ENCODE results near the gene TAMALIN.

Gene TAMALIN

GRCh38 chr12:51985154-51985835, 21.5 kb upstream of the TAMALIN start:
- DNase-seq = no peak

- no peak for DNase-seq
Observed at GRCh38 chr12:51986834-51987233, 19.9 kb upstream of the TAMALIN start.

GRCh38 chr12:51992246-51992645, 14.5 kb upstream of the TAMALIN start:
- DNase-seq = no peak

GRCh38 chr12:51994539-51994820, 12.3 kb upstream of the TAMALIN start:
- DNase-seq = no peak

- no peak for DNase-seq
Observed at GRCh38 chr12:51994959-51995358, 11.8 kb upstream of the TAMALIN start.

GRCh38 chr12:51997136-51997535, 9.6 kb upstream of the TAMALIN start:
- DNase-seq = no peak

- DNase-seq = no peak
Observed at GRCh38 chr12:52003016-52003550, 3.7 kb upstream of the TAMALIN start.

GRCh38 chr12:52003591-52003990, 3.2 kb upstream of the TAMALIN start:
- no peak for DNase-seq

GRCh38 chr12:52004042-52004648, 2.6 kb upstream of the TAMALIN start:
- no peak for DNase-seq

- DNase-seq = no peak
Observed at GRCh38 chr12:52005218-52005902, 1.4 kb upstream of the TAMALIN start.

- peak; percentile 31 to 38 for DNase-seq
Observed at GRCh38 chr12:52005903-52006703, 643 bp upstream of the TAMALIN start.

GRCh38 chr12:52007158-52007921, 594 bp downstream of the TAMALIN start:
- DNase-seq = peak in 1 of 2 donors; percentile 58

GRCh38 chr12:52007982-52008510, 1.3 kb downstream of the TAMALIN start:
- no peak for DNase-seq

GRCh38 chr12:52009081-52009751, 2.5 kb downstream of the TAMALIN start:
- no peak for DNase-seq

- DNase-seq = no peak
Observed at GRCh38 chr12:52010152-52010622, 3.4 kb downstream of the TAMALIN start.

GRCh38 chr12:52010692-52011601, 4.2 kb downstream of the TAMALIN start:
- DNase-seq = no peak

GRCh38 chr12:52011602-52012214, 5.0 kb downstream of the TAMALIN start:
- no peak for DNase-seq

GRCh38 chr12:52013626-52014310, 7.0 kb downstream of the TAMALIN start:
- DNase-seq = no peak

Data from bone marrow (tissue), 2 donors.